T-cell (primary cell): ENCODE measurements around the gene CACNG3. TPM values are rescaled to one million over a fixed set of nuclear protein-coding genes. Genes with fewer than 3 reads are reported as not detected.

Source experiments
- ATAC-seq, 4 experiments: fragments of 200-7000 bp in 3 of 4; fragments of 150-1000 bp in 1 of 4; cut with Tn5 transposase; replicated peaks in 1 of 4; 1 replicate in 3 of 4; 2 replicates in 1 of 4; pipeline ENCODE4 v1.10.0; 2021; ENCODE audit warnings: moderate library complexity in 3 of 4, mild to moderate bottlenecking in 2 of 4, moderate number of reproducible peaks in 1 of 4
- CTCF ChIA-PET, 2 donors: fragments of 300-600 bp; sonication (Branson Sonifier 250); formaldehyde crosslinking; loops; one replicate each; lab custom pipeline; 2022; ENCODE audit warnings: antibody characterized with exemption in 2 of 2; lab: Charles Lee
- POLR2A ChIA-PET, 2 donors: fragments of 300-600 bp; sonication (Branson Sonifier 250); formaldehyde crosslinking; loops; one replicate each; lab custom pipeline; 2022; ENCODE audit warnings: antibody characterized with exemption in 2 of 2; lab: Charles Lee
- DNase-seq, 35 experiments: peaks; one replicate each; pipeline versions ENCODE4 v3.0.0 to v3.0.0-alpha.2; 2013 to 2023
- H3K27ac ChIP-seq: one replicate; pipeline ENCODE4 v1.5.1; 2013; ENCODE audit warnings: low read length
- H3K27me3 ChIP-seq, 2 experiments: replicated peaks in 1 of 2; 1 replicate in 1 of 2; 2 replicates in 1 of 2; pipeline versions ENCODE4 v1.6.1 to v1.7.0; 2013; ENCODE audit warnings: low read length in 1 of 2, mixed read lengths in 1 of 2; ENCODE audit not compliant: control insufficient read depth in 2 of 2, insufficient read depth in 2 of 2; ENCODE audit errors: extremely low read depth in 1 of 2
- H3K36me3 ChIP-seq, 2 donors: 1 replicate in 1 of 2; 2 replicates in 1 of 2; pipeline versions ENCODE4 v1.6.1 to v1.7.0; 2013; ENCODE audit warnings: low read length in 1 of 2; ENCODE audit not compliant: control insufficient read depth in 2 of 2, insufficient read depth in 1 of 2; ENCODE audit errors: extremely low read depth in 1 of 2
- H3K4me1 ChIP-seq, 2 experiments: 1 replicate in 1 of 2; 2 replicates in 1 of 2; pipeline versions ENCODE4 v1.6.1 to v1.7.0; 2013; ENCODE audit warnings: low read length in 2 of 2, mixed read lengths in 1 of 2; ENCODE audit not compliant: insufficient read depth in 2 of 2, control insufficient read depth in 1 of 2; ENCODE audit errors: extremely low read depth in 1 of 2
- H3K4me3 ChIP-seq, 2 donors: 1 replicate in 1 of 2; 2 replicates in 1 of 2; pipeline versions ENCODE4 v1.5.1 to v1.7.0; 2013; ENCODE audit warnings: mild to moderate bottlenecking in 2 of 2, low read length in 1 of 2, moderate library complexity in 1 of 2; ENCODE audit not compliant: control insufficient read depth in 1 of 2; ENCODE audit errors: extremely low read depth in 1 of 2
- H3K9me3 ChIP-seq: 2 replicates; pipeline ENCODE4 v1.7.0; 2013
- H3K27ac Mint-ChIP-seq, 2 donors: one replicate each; pipeline ENCODE4 v1.8.0; 2020 to 2021; ENCODE audit warnings: mild to moderate bottlenecking in 2 of 2, mixed read lengths in 2 of 2
- H3K27me3 Mint-ChIP-seq, 2 donors: one replicate each; pipeline ENCODE4 v1.8.0; 2021 to 2022; ENCODE audit warnings: mixed read lengths in 2 of 2
- H3K36me3 Mint-ChIP-seq: one replicate; pipeline ENCODE4 v1.8.0; 2021; ENCODE audit warnings: mixed read lengths
- H3K4me1 Mint-ChIP-seq, 3 donors: one replicate each; pipeline ENCODE4 v1.8.0; 2020 to 2022; ENCODE audit warnings: mixed read lengths in 3 of 3, mild to moderate bottlenecking in 1 of 3
- H3K4me3 Mint-ChIP-seq, 3 donors: one replicate each; pipeline ENCODE4 v1.8.0; 2020 to 2022; ENCODE audit warnings: mild to moderate bottlenecking in 3 of 3, mixed read lengths in 3 of 3, moderate library complexity in 3 of 3
- H3K9me3 Mint-ChIP-seq, 3 donors: one replicate each; pipeline ENCODE4 v1.8.0; 2020 to 2022; ENCODE audit warnings: mixed read lengths in 3 of 3
- WGBS: methylation state at CpG from one replicate; pipeline ENCODE4 v1.1.5; 2013; ENCODE audit warnings: missing lambda C conversion rate; ENCODE audit not compliant: insufficient coverage; 5-methylcytosine and 5-hydroxymethylcytosine counted together
- total RNA-seq, 35 experiments: library from RNA in 6 of 35; stranded (reverse) in 6 of 35; fragments of 120-200 nt in 1 of 35; gene quantifications; one replicate each; pipeline versions ENCODE4 v1.2.1 to v1.2.4 and lab custom pipeline; 2013 to 2026

Gene CACNG3
- total RNA-seq, 5 donors from 2014 or later (not counting 1 experiment from before 2014, with no cell fraction given), result not detected

- POLR2A ChIA-PET, result no interaction called here
- no peak for ATAC-seq
- H3K27me3 Mint-ChIP-seq, result peaks cover 7 to 18% of the 10 kb centered on the region in 2 donors
These were observed 89.6 kb downstream of the CACNG3 start for GRCh38 chr16:24345704-24346103.

GRCh38 chr16:24346734-24347133 lies 90.6 kb downstream of the CACNG3 start:
- ATAC-seq (no peak), DNase-seq (no peak)
- no peaks in the 10 kb centered on the region for H3K4me1 ChIP-seq
- H3K4me1 Mint-ChIP-seq, result no peaks in the 10 kb centered on the region
- WGBS, result 60% methylated on average over 2 of the region's 11 CpGs
- H3K4me3 ChIP-seq, result no peak overlapping the region
- no peaks in the 10 kb centered on the region for H3K36me3 ChIP-seq
- peaks cover 0 to 4% (median 0%) of the 10 kb centered on the region in 3 donors for H3K9me3 Mint-ChIP-seq
- CTCF ChIA-PET, result no interaction called here
- peaks cover 0 to 12% of the 10 kb centered on the region in 2 experiments for H3K27me3 ChIP-seq
- no peaks in the 10 kb centered on the region for H3K36me3 Mint-ChIP-seq
- no peak overlapping the region for H3K4me3 Mint-ChIP-seq
- POLR2A ChIA-PET, result no interaction called here
- no peak overlapping the region for H3K27ac ChIP-seq
- H3K9me3 ChIP-seq, result no peaks in the 10 kb centered on the region
- no peak overlapping the region for H3K27ac Mint-ChIP-seq
- H3K27me3 Mint-ChIP-seq, result peaks cover 6 to 15% of the 10 kb centered on the region in 2 donors

More at GRCh38 chr16:24345704-24346103, 89.6 kb downstream of the CACNG3 start:
- H3K36me3 ChIP-seq, result no peaks in the 10 kb centered on the region
- no peak for DNase-seq
- WGBS, result 83% methylated on average over 1 of the region's 4 CpGs
- H3K27me3 ChIP-seq, result peaks cover 0 to 12% of the 10 kb centered on the region in 2 experiments
- no peak overlapping the region for H3K4me3 ChIP-seq
- no peak overlapping the region for H3K27ac ChIP-seq
- Mint-ChIP-seq H3K9me3 (peaks cover 0 to 4% (median 0%) of the 10 kb centered on the region in 3 donors), H3K36me3 (no peaks in the 10 kb centered on the region), H3K4me1 (no peaks in the 10 kb centered on the region), H3K4me3 (no peak overlapping the region), H3K27ac (no peak overlapping the region)
- CTCF ChIA-PET, result no interaction called here
- H3K9me3 ChIP-seq, result no peaks in the 10 kb centered on the region
- no peaks in the 10 kb centered on the region for H3K4me1 ChIP-seq

- Mint-ChIP-seq H3K27ac (no peak overlapping the region), H3K4me1 (no peaks in the 10 kb centered on the region), H3K4me3 (no peak overlapping the region), H3K36me3 (no peaks in the 10 kb centered on the region), H3K9me3 (peaks cover 0 to 4% (median 0%) of the 10 kb centered on the region in 3 donors), H3K27me3 (peaks cover 6 to 15% of the 10 kb centered on the region in 2 donors)
- POLR2A ChIA-PET, result no interaction called here
- DNase-seq, result no peak
- Histone ChIP-seq H3K4me3 (no peak overlapping the region), H3K4me1 (no peaks in the 10 kb centered on the region), H3K36me3 (no peaks in the 10 kb centered on the region), H3K27ac (no peak overlapping the region), H3K27me3 (peaks cover 0 to 12% of the 10 kb centered on the region in 2 experiments), H3K9me3 (no peaks in the 10 kb centered on the region)
- WGBS, result 44% methylated on average over 2 of the region's 2 CpGs
- CTCF ChIA-PET, result no interaction called here
- ATAC-seq, result no peak
These were observed 91.4 kb downstream of the CACNG3 start for GRCh38 chr16:24347556-24347955.

- H3K27ac ChIP-seq, result no peak overlapping the region
- no peaks in the 10 kb centered on the region for H3K9me3 ChIP-seq
- 83% methylated on average over 2 of the region's 9 CpGs for WGBS
- ChIA-PET POLR2A (no interaction called here), CTCF (no interaction called here)
- Mint-ChIP-seq H3K4me3 (no peak overlapping the region), H3K9me3 (peaks cover 0 to 4% (median 0%) of the 10 kb centered on the region in 3 donors), H3K4me1 (no peaks in the 10 kb centered on the region), H3K27ac (no peak overlapping the region), H3K36me3 (no peaks in the 10 kb centered on the region), H3K27me3 (peaks cover 6 to 11% of the 10 kb centered on the region in 2 donors)
- no peak for DNase-seq
- ATAC-seq, result no peak
- H3K4me3 ChIP-seq, result no peak overlapping the region
- H3K36me3 ChIP-seq, result no peaks in the 10 kb centered on the region
- H3K4me1 ChIP-seq, result no peaks in the 10 kb centered on the region
- H3K27me3 ChIP-seq, result peaks cover 0 to 12% of the 10 kb centered on the region in 2 experiments
These were observed 92.6 kb downstream of the CACNG3 start for GRCh38 chr16:24348545-24349290.

- ATAC-seq (no peak), DNase-seq (no peak)
- no peaks in the 10 kb centered on the region for H3K36me3 Mint-ChIP-seq
- Histone ChIP-seq H3K9me3 (no peaks in the 10 kb centered on the region), H3K4me1 (no peaks in the 10 kb centered on the region), H3K36me3 (no peaks in the 10 kb centered on the region), H3K27me3 (peaks cover 0 to 13% of the 10 kb centered on the region in 2 experiments), H3K4me3 (no peak overlapping the region), H3K27ac (no peak overlapping the region)
- H3K9me3 Mint-ChIP-seq, result peaks cover 0 to 4% (median 0%) of the 10 kb centered on the region in 3 donors
- 89% methylated on average over 3 of the region's 8 CpGs for WGBS
- no peak overlapping the region for H3K4me3 Mint-ChIP-seq
- ChIA-PET POLR2A (no interaction called here), CTCF (no interaction called here)
- peaks cover 7 to 11% of the 10 kb centered on the region in 2 donors for H3K27me3 Mint-ChIP-seq
- no peaks in the 10 kb centered on the region for H3K4me1 Mint-ChIP-seq
- no peak overlapping the region for H3K27ac Mint-ChIP-seq
These were observed 93.2 kb downstream of the CACNG3 start for GRCh38 chr16:24349320-24349719.

GRCh38 chr16:24352746-24353145 lies 96.6 kb downstream of the CACNG3 start:
- Histone ChIP-seq H3K9me3 (no peaks in the 10 kb centered on the region), H3K4me1 (no peaks in the 10 kb centered on the region), H3K27me3 (peaks cover 0 to 13% of the 10 kb centered on the region in 2 experiments), H3K27ac (no peak overlapping the region), H3K36me3 (no peaks in the 10 kb centered on the region), H3K4me3 (no peak overlapping the region)
- Mint-ChIP-seq H3K36me3 (no peaks in the 10 kb centered on the region), H3K4me3 (no peak overlapping the region), H3K27me3 (peaks cover 6 to 8% of the 10 kb centered on the region in 2 donors), H3K4me1 (no peaks in the 10 kb centered on the region), H3K9me3 (no peaks in the 10 kb centered on the region), H3K27ac (no peak overlapping the region)
- ChIA-PET CTCF (no interaction called here), POLR2A (no interaction called here)
- ATAC-seq (no peak), DNase-seq (no peak)
- 100% methylated on average over 1 of the region's 5 CpGs for WGBS
